Testis (tissue), 3 donors: ENCODE results near the gene PDGFRB. TPM values are rescaled to one million over a fixed set of nuclear protein-coding genes. Genes with fewer than 3 reads are reported as not detected.

Experiments
- DNase-seq: peaks from one replicate; pipeline ENCODE4 v3.0.0-alpha.2; 2019
- H3K27ac ChIP-seq, 2 donors: fragments of 200-600 bp; sonication (generic); one replicate each; pipeline ENCODE4 v1.5.1; 2019
- H3K27me3 ChIP-seq: fragments of 200-600 bp; sonication (generic); one replicate; pipeline ENCODE4 v1.5.1; 2019
- H3K36me3 ChIP-seq: fragments of 200-600 bp; sonication (generic); one replicate; pipeline ENCODE4 v1.5.1; 2017; ENCODE audit warnings: low read depth; ENCODE audit errors: missing control alignments
- H3K4me1 ChIP-seq: fragments of 200-600 bp; sonication (generic); one replicate; pipeline ENCODE4 v1.5.1; 2019
- H3K4me3 ChIP-seq, 2 donors: fragments of 200-600 bp; sonication (generic); one replicate each; pipeline ENCODE4 v1.5.1; 2017 to 2019
- H3K9me3 ChIP-seq: fragments of 200-600 bp; sonication (generic); one replicate; pipeline ENCODE4 v1.5.1; 2017
- POLR2A ChIP-seq: fragments of 450-650 bp; IDR thresholded peaks from one replicate; pipeline ENCODE4 v1.6.1; 2017; ENCODE audit warnings: antibody characterized with exemption, mild to moderate bottlenecking, moderate library complexity
- WGBS, 2 donors: methylation state at CpG; one replicate each; pipeline ENCODE4 v1.1.5; 2018; 5-methylcytosine and 5-hydroxymethylcytosine counted together
- intact Hi-C: fragments of 100-400 bp; cut with DNase I; formaldehyde crosslinking; loops from one replicate; pipeline ENCODE4 v1.15.1; 2023; ENCODE audit warnings: low total_unique reads
- polyA plus RNA-seq: library from polyadenylated mRNA; stranded (reverse); fragments of 350-450 nt; fragmentation: Illumina TruSeq; extraction: RNeasy Lipid Tissue Mini Kit (QIAGEN cat#74804); gene quantifications from one replicate; pipeline ENCODE4 v1.2.3, GENCODE V29; 2014; ENCODE audit warnings: low read depth, low replicate concordance; ENCODE audit not compliant: insufficient read depth
- total RNA-seq, 2 donors: library from RNA; depleted of rRNA; stranded (reverse); fragments of >200 nt; gene quantifications; one replicate each; pipeline ENCODE4 v1.2.3, GENCODE V29; 2016
- TF ChIP-seq, protein P1 (sequence below), 3 experiments: fragments of 450-650 bp in 2 of 3; fragments of 200-600 bp in 1 of 3; sonication (generic) in 1 of 3; IDR thresholded peaks; one replicate each; pipeline ENCODE4 v1.5.1; 2016 to 2019; ENCODE audit warnings: antibody characterized with exemption in 3 of 3, mild to moderate bottlenecking in 2 of 3, moderate library complexity in 1 of 3

PDGFRB gene
- total and polyA plus RNA-seq, 3 donors from 2014 or later, result 61.6 to 87.0 (median 71.2) TPM

GRCh38 chr5:150180241-150181026 is 24.8 kb upstream of the PDGFRB start:
- no peaks in the 10 kb centered on the region for H3K27me3 ChIP-seq
- TF ChIP-seq POLR2A, result no peak
- TF ChIP-seq, protein P1, sequence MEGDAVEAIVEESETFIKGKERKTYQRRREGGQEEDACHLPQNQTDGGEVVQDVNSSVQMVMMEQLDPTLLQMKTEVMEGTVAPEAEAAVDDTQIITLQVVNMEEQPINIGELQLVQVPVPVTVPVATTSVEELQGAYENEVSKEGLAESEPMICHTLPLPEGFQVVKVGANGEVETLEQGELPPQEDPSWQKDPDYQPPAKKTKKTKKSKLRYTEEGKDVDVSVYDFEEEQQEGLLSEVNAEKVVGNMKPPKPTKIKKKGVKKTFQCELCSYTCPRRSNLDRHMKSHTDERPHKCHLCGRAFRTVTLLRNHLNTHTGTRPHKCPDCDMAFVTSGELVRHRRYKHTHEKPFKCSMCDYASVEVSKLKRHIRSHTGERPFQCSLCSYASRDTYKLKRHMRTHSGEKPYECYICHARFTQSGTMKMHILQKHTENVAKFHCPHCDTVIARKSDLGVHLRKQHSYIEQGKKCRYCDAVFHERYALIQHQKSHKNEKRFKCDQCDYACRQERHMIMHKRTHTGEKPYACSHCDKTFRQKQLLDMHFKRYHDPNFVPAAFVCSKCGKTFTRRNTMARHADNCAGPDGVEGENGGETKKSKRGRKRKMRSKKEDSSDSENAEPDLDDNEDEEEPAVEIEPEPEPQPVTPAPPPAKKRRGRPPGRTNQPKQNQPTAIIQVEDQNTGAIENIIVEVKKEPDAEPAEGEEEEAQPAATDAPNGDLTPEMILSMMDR (IDR thresholded peaks at IDR 0.05), result no peak
- H3K4me1 ChIP-seq, result peaks cover 57% of the 10 kb centered on the region
- no peak overlapping the region for H3K4me3 ChIP-seq
- WGBS, 2 donors, result 57 to 60% methylated on average over 16 of the region's 18 CpGs
- intact Hi-C loops, result no loop called here
- no peaks in the 10 kb centered on the region for H3K9me3 ChIP-seq
- no peaks in the 10 kb centered on the region for H3K36me3 ChIP-seq
- DNase-seq, result peak; percentile 75
- peak overlapping the region; percentile 59 to 71 for H3K27ac ChIP-seq

DNA sequence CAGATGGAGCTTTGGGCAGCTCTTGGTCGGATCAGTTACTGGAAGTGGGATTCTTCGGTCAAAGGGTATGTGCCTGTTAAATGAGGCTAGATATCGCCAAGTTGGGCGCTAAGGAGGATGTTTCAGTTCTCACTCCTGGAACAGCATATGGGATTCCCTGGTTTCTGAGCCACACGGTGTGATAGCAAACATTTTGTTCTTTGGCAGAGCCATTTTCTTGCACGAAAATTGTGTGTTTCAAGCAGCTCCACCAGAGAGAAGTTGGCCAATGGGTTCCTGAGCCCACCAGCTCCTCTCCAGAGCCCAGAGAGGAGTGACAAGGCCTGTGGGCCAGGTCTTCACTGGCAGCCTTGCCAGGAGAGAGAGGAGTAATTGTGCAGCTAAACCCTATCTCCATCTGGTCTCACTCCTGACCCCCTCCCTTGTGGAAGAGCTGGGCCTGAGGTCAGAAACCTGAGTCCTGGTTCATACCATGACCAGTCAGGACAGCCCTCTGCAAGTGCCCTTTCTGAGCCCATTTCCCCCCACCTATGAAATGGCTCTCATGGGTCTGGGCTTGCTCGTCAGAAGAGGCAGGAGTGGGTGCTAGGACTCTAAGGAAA is 23.5 kb upstream of the PDGFRB start:
- WGBS, 2 donors, result 79 to 84% methylated on average over 6 to 7 of the region's 7 CpGs
- no peak for DNase-seq
- no peak overlapping the region for H3K4me3 ChIP-seq
- H3K27ac ChIP-seq, result peak overlapping the region; percentile 59 to 65
- intact Hi-C loops, result no loop called here
- peaks cover 57% of the 10 kb centered on the region for H3K4me1 ChIP-seq
- no peaks in the 10 kb centered on the region for H3K9me3 ChIP-seq
- H3K36me3 ChIP-seq, result no peaks in the 10 kb centered on the region
- H3K27me3 ChIP-seq, result no peaks in the 10 kb centered on the region
- TF ChIP-seq POLR2A, result no peak
- TF ChIP-seq, protein P1 (IDR thresholded peaks at IDR 0.05), result no peak

DNA sequence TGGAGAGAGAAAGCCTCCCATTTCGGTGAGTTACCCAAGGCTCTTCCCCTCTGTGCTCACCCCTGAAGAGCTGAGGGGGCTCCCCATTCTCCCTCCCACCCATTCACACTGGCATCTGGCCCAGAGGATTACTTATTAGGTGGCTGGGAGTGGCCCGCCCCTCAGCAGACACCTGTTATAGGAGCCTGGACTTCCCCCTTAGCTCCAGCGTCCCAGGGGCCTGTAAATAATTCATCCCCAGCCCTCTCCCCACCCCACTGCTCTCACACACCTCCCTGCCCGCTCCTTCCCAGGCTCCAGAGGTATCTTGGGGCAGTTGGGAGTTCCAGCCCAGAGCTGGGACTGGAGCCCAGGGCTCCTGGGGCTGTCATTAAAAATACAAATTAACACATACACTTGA is 22.6 kb upstream of the PDGFRB start:
- intact Hi-C loops, result no loop called here
- Histone ChIP-seq H3K9me3 (no peaks in the 10 kb centered on the region), H3K36me3 (no peaks in the 10 kb centered on the region), H3K4me1 (peaks cover 57% of the 10 kb centered on the region), H3K4me3 (no peak overlapping the region), H3K27me3 (no peaks in the 10 kb centered on the region), H3K27ac (no peak overlapping the region)
- no peak for DNase-seq
- WGBS, 2 donors, result 74 to 85% methylated on average over 3 to 4 of the region's 4 CpGs
- no peak for TF ChIP-seq POLR2A
- TF ChIP-seq, protein P1 (IDR thresholded peaks at IDR 0.05), result no peak

- intact Hi-C loops, result no loop called here
- no peak overlapping the region for H3K27ac ChIP-seq
- no peaks in the 10 kb centered on the region for H3K36me3 ChIP-seq
- no peak for DNase-seq
- TF ChIP-seq POLR2A, result no peak
- TF ChIP-seq, protein P1 (IDR thresholded peaks at IDR 0.05), result no peak
- no peak overlapping the region for H3K4me3 ChIP-seq
- 48 to 66% methylated on average over 3 to 4 of the region's 4 CpGs for WGBS, 2 donors
- no peaks in the 10 kb centered on the region for H3K9me3 ChIP-seq
- no peaks in the 10 kb centered on the region for H3K27me3 ChIP-seq
- peaks cover 57% of the 10 kb centered on the region for H3K4me1 ChIP-seq
Observed at GRCh38 chr5:150177721-150178120, 22.1 kb upstream of the PDGFRB start.
